Activated naive CD8-positive, alpha-beta T cell treated with anti-CD3 and anti-CD28 coated beads, Interleukin-2, amount 50 U/mL, for 24 hours (primary cell): ENCODE data around the gene DOCK11.
"Not testable (repeated sequence)": the region's sequence is repeated elsewhere in the genome, so short reads cannot be mapped to it uniquely, and the experiment has no call there.

ENCODE experiments used
- ATAC-seq: fragments of 150-1000 bp; cut with Tn5 transposase; one replicate; pipeline ENCODE4 v1.10.0; 2021
- DNase-seq: peaks from one replicate; pipeline ENCODE4 v3.0.0; 2021
- H3K27ac Mint-ChIP-seq: one replicate; pipeline ENCODE4 v1.8.0; 2021; ENCODE audit warnings: mild to moderate bottlenecking, mixed read lengths
- H3K27me3 Mint-ChIP-seq: one replicate; pipeline ENCODE4 v1.8.0; 2021; ENCODE audit warnings: mixed read lengths
- H3K36me3 Mint-ChIP-seq: one replicate; pipeline ENCODE4 v1.8.0; 2021; ENCODE audit warnings: low read depth, mixed read lengths
- H3K4me1 Mint-ChIP-seq: one replicate; pipeline ENCODE4 v1.8.0; 2021; ENCODE audit warnings: mixed read lengths
- H3K4me3 Mint-ChIP-seq: one replicate; pipeline ENCODE4 v1.8.0; 2021; ENCODE audit warnings: mild to moderate bottlenecking, moderate library complexity, mixed read lengths
- H3K9me3 Mint-ChIP-seq: one replicate; pipeline ENCODE4 v1.8.0; 2021; ENCODE audit warnings: mixed read lengths

Gene DOCK11

DNA sequence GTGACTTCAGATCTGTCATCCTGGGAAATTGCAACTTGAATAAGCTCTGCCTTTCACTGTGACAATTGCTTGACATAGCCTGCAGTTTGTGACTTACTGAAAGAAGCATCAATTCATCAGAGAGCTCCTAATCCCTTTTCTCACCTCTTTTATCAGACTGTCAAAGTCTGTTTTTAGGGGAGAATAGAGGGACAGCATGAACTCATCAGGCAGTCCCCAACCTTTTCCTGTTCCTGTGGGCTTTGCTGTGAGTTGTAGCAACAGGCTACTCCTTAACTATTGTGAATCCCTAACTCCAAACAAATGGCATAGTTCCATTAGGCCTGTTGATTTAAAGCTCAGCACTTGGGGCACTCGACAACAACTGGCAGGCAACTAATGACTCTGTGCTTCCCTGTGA, 64.9 kb downstream of the DOCK11 start:
- ATAC-seq (no peak), DNase-seq (no peak)
- peaks cover 18% of the 10 kb centered on the region for H3K4me1 Mint-ChIP-seq
- H3K36me3 Mint-ChIP-seq = peaks cover 23% of the 10 kb centered on the region
- no peaks in the 10 kb centered on the region for H3K9me3 Mint-ChIP-seq
- no peak overlapping the region for H3K27ac Mint-ChIP-seq
- no peak overlapping the region for H3K4me3 Mint-ChIP-seq
- no peaks in the 10 kb centered on the region for H3K27me3 Mint-ChIP-seq

DNA sequence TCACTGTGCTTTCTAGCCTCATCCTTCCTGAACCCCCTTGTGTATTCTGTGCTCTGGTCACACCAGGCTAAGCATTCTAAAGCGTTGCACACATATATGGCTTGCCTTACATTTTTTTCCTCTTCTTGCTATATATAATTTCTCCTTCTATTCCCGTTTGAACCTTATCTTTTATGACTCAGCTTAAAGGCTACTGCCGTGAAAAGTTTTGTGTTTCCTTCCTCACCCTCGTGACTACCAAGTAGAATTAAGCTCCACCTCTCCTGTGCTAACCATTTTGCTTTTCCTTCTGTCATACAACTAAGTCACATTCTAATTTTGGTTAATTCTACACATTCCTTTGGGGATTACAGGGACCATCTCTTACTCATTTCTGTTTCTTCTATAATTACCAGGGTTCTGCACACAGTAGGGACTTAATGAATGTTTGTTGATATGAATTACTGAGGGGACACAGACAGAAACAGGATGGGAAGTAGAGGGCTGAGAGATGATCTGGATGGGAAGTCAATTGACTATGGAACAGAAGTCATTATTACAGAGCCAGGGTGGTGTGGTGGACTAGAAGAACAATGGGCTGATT, 67.1 kb downstream of the DOCK11 start:
- H3K9me3 Mint-ChIP-seq = no peaks in the 10 kb centered on the region
- peak overlapping the region; percentile 73 for H3K27ac Mint-ChIP-seq
- DNase-seq (no peak), ATAC-seq (no peak)
- H3K27me3 Mint-ChIP-seq = no peaks in the 10 kb centered on the region
- no peak overlapping the region for H3K4me3 Mint-ChIP-seq
- H3K4me1 Mint-ChIP-seq = peaks cover 18% of the 10 kb centered on the region
- peaks cover 20% of the 10 kb centered on the region for H3K36me3 Mint-ChIP-seq

DNA sequence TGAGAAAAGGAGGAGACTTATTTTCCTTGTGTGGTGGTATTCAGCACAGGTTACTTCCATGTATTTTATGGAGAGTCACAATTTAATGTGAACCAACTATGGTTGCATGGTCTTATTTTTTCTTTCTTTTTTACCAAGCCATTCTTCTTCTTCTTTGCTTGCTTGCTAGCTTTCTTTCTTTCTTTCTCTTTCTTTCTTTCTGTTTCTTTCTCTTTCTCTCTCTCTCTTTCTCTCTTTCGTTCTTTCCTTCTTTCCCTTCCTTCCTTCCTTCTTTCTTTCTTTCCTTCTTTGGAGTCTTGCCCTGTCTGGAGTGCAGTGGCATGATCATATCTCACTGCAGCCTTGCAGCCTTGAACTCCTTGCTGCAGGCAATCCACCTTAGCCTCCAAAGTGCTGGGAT, 68.9 kb downstream of the DOCK11 start:
- no peak for DNase-seq
- Mint-ChIP-seq H3K27me3 (no peaks in the 10 kb centered on the region), H3K4me1 (peaks cover 22% of the 10 kb centered on the region), H3K27ac (peak overlapping the region; percentile 79), H3K4me3 (no peak overlapping the region), H3K9me3 (no peaks in the 10 kb centered on the region), H3K36me3 (peaks cover 22% of the 10 kb centered on the region)
- ATAC-seq = no peak

DNA sequence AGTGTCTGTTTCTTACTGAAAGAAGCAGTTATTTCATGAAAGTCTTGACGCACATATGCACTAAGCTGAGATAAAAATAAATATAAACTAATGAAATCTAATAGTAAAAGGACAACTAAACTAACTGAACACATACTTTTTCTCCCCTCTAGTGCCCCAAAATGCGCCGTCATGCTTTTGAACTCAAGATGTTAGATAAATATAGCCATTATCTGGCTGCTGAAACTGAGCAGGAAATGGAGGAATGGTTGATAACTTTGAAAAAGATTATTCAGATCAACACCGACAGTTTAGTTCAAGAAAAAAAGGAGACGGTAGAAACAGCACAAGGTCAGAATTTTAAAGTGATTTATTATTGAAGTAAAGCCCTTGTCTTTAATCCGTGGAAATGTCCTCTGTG, 70.2 kb downstream of the DOCK11 start:
- ATAC-seq (no peak), DNase-seq (no peak)
- Mint-ChIP-seq H3K27ac (no peak overlapping the region), H3K36me3 (peaks cover 29% of the 10 kb centered on the region), H3K9me3 (no peaks in the 10 kb centered on the region), H3K4me1 (peaks cover 28% of the 10 kb centered on the region), H3K4me3 (no peak overlapping the region), H3K27me3 (no peaks in the 10 kb centered on the region)

DNA sequence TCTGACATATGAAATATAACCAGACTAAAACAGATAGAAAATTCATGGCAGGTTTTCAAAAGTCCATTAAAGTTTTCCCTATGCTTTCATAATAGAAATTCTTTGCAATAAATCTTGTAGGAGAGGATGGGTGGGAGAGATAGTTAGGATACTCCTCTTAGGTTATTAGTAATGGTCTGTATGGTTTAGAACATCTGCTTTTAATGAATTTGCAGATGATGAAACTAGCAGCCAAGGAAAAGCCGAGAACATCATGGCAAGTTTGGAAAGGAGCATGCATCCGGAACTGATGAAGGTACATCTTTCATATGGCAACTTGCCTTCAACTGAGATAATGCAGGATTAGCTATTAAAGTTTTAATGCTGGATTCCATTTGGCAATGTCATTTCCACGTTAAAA, 70.7 kb downstream of the DOCK11 start:
- Mint-ChIP-seq H3K27me3 (no peaks in the 10 kb centered on the region), H3K4me1 (peaks cover 30% of the 10 kb centered on the region), H3K36me3 (peaks cover 33% of the 10 kb centered on the region), H3K27ac (no peak overlapping the region), H3K4me3 (no peak overlapping the region), H3K9me3 (no peaks in the 10 kb centered on the region)
- ATAC-seq (no peak), DNase-seq (no peak)

DNA sequence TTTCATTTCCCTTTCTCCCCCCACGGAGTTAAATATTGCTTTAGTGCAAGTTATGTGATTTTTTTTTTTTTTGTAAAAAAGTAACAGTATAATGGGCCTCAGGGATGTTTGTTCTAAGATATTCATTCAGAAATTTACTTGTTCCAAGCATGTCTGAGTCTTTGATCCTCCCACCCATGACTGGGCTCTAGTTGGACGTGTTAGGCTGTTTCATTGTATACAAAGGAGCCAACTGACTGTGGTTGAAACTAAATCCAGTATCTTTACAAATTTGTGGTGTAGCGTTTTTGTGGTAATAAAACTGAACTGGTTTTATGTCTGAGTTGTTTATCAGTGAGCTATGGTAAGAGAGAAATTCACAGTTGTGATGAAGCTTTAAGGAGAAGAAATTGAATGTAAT, 74.1 kb downstream of the DOCK11 start:
- no peaks in the 10 kb centered on the region for H3K27me3 Mint-ChIP-seq
- H3K9me3 Mint-ChIP-seq = no peaks in the 10 kb centered on the region
- peaks cover 16% of the 10 kb centered on the region for H3K36me3 Mint-ChIP-seq
- no peak overlapping the region for H3K4me3 Mint-ChIP-seq
- no peak for DNase-seq
- H3K4me1 Mint-ChIP-seq = peaks cover 17% of the 10 kb centered on the region
- peak; percentile 33 for ATAC-seq
- H3K27ac Mint-ChIP-seq = peak overlapping the region; percentile 83

DNA sequence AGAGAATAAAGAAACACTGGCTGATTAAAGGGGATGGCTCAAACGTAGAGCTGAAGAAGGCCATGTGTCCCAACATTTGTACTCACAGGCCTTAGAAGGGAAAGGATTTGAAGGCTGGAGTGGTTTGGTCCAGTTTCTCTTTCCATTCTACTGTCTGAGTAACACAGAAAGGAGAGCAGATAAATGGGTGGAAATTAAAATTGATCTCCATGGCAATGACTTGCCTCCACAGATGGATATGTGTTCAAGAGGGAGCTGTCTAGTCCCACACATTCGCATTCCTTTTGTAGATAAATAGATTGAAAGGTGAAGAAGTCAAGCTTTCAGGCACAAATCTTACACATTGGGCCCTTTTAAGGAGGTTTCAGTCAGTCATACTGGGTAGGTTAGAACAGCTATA, 74.6 kb downstream of the DOCK11 start:
- no peaks in the 10 kb centered on the region for H3K9me3 Mint-ChIP-seq
- H3K4me3 Mint-ChIP-seq = no peak overlapping the region
- DNase-seq = no peak
- peaks cover 17% of the 10 kb centered on the region for H3K4me1 Mint-ChIP-seq
- peaks cover 16% of the 10 kb centered on the region for H3K36me3 Mint-ChIP-seq
- H3K27ac Mint-ChIP-seq = peak overlapping the region; percentile 83
- no peaks in the 10 kb centered on the region for H3K27me3 Mint-ChIP-seq
- ATAC-seq = peak; percentile 49

DNA sequence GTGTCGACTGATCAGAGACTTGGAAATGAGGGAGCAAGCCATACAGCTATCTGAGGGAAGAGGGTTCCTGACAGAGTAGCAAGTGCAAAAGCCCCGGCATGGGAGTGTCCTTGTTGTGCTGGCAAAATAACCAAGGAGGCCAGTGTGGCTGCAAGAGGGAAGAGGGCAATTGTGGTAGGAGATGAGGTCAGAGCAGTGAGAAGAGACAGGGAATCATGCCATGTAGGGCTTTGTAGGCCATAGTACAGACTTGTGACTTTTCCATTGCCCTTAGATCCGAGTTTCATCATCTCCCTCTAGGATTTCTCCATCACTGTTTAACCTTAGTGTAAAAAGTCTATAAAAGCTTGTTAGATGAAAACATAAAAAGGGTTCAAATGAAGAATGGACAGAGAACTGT, 76.2 kb downstream of the DOCK11 start:
- Mint-ChIP-seq H3K9me3 (no peaks in the 10 kb centered on the region), H3K4me1 (peaks cover 17% of the 10 kb centered on the region), H3K4me3 (no peak overlapping the region), H3K27ac (no peak overlapping the region), H3K27me3 (no peaks in the 10 kb centered on the region), H3K36me3 (peaks cover 16% of the 10 kb centered on the region)
- ATAC-seq (no peak), DNase-seq (no peak)

DNA sequence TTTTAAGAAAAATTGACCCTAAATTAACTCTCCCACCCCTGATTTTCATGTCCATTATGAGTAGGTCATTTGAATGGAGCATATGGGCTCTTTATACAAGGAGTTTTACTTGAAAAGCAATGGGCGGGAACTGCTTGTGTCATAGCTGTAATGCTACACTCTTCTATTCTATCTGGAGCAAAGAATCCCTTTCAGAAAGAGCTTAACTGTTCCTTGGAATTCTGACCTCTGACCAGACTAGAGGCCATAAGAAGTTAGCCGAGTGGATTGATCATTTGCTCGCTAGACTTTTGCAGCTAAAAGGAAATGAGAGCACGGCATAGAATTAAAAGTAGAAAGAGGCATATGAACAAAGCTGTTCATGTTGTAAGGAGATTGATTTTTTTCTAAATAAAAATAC, 79.1 kb downstream of the DOCK11 start:
- Mint-ChIP-seq H3K36me3 (peaks cover 11% of the 10 kb centered on the region), H3K4me1 (peaks cover 9% of the 10 kb centered on the region), H3K27me3 (no peaks in the 10 kb centered on the region), H3K27ac (no peak overlapping the region), H3K4me3 (no peak overlapping the region), H3K9me3 (no peaks in the 10 kb centered on the region)
- DNase-seq (no peak), ATAC-seq (no peak)

DNA sequence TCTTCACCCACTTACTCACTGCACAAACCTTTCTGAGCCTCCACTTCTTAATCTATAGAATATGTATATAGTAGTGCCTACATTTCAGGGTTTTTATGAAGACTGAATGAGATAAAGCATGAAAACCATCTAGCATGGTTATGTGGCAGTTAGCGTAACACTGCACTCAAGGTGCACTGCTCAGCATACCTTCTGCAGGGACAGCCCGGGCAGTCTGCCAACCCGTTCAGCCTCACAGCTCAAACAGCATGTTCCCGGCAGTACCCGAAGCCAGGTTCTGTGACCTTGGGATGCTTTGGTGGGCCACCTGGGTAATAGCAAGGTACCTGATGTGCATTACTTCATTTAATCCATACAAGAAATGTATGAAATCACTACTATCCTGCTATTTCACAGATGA, 81.4 kb downstream of the DOCK11 start:
- DNase-seq = no peak
- no peaks in the 10 kb centered on the region for H3K4me1 Mint-ChIP-seq
- H3K27ac Mint-ChIP-seq = no peak overlapping the region
- H3K9me3 Mint-ChIP-seq = no peaks in the 10 kb centered on the region
- peaks cover 8% of the 10 kb centered on the region for H3K36me3 Mint-ChIP-seq
- no peak overlapping the region for H3K4me3 Mint-ChIP-seq
- no peak for ATAC-seq
- H3K27me3 Mint-ChIP-seq = no peaks in the 10 kb centered on the region

DNA sequence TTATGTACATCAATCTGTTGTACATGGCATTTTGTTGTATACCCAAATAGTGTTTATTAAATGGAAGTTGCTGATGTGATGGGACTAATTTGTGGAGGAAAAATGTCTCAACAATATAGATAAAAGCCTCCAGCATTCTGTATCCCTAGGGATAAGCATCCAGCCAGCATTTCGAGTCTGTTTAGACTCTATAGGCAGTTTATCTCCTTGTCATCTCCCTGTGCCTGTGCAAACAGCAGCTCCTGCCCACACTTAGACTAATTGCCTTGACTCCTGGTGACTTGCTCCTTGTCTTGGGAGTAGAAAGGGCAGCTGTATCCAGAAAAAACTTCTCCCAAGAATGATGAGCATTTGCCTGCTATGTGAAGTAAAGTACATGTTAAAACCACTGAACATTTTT, 83.8 kb downstream of the DOCK11 start:
- Mint-ChIP-seq H3K27ac (no peak overlapping the region), H3K9me3 (no peaks in the 10 kb centered on the region), H3K4me3 (no peak overlapping the region), H3K27me3 (no peaks in the 10 kb centered on the region), H3K36me3 (peaks cover 15% of the 10 kb centered on the region), H3K4me1 (no peaks in the 10 kb centered on the region)
- ATAC-seq (no peak), DNase-seq (no peak)

DNA sequence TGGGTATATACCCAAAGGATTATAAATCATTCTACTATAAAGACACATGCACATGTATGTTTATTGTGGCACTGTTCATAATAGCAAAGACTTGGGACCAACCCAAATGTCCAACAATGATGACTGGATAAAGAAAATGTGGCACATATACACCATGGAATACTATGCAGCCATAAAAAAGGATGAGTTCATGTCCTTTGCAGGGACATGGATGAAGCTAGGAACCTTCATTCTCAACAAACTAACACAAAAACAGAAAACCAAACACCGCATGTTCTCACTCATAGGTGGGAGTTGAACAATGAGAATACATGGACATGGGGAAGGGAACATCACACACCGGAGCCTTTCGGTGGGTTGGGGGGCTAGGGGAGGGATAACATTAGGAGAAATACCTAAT, 87.3 kb downstream of the DOCK11 start:
- peaks cover 23% of the 10 kb centered on the region for H3K36me3 Mint-ChIP-seq
- not testable (repeated sequence) for H3K4me1 Mint-ChIP-seq, DNase-seq, H3K27ac Mint-ChIP-seq, ATAC-seq, H3K4me3 Mint-ChIP-seq, H3K27me3 Mint-ChIP-seq, H3K9me3 Mint-ChIP-seq

DNA sequence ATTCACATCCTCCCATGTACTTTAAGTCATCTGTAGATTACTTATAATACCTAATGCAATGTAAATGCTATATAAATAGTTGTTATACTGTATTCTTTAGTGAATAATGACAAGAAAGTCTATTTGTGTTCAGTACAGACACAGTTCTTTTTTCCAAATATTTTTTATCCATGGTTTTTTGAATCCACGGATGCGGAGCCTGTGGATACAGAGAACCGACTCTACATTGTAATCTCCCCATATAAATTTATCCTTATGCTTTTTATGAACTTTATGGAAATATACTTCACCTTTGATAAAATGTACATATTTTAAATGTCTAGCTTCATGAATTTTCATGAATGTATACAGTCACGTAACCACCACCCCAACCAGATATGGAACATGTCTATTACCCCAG, 88.2 kb downstream of the DOCK11 start:
- peaks cover 3% of the 10 kb centered on the region for H3K4me1 Mint-ChIP-seq
- H3K36me3 Mint-ChIP-seq = peaks cover 27% of the 10 kb centered on the region
- H3K4me3 Mint-ChIP-seq = no peak overlapping the region
- no peaks in the 10 kb centered on the region for H3K27me3 Mint-ChIP-seq
- no peak for ATAC-seq
- DNase-seq = no peak
- no peaks in the 10 kb centered on the region for H3K9me3 Mint-ChIP-seq
- H3K27ac Mint-ChIP-seq = no peak overlapping the region

DNA sequence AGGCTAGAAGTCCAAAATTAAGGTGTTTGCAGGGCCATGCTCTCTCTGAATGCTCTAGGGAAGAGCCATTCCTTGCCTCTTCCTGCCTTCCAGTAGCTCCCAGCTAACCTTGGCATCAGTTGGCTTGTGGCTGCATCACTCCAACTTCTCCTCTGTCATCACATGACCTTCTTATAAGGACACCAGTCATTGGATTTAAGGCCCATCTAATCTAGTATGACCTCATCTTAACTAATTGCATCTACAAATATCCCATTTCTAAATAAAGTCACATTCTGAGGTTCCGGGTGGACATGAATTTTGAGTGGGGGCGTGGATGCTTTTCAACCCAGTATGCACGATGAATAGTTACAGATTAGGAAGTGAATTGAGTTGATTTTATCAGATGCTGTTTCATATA, 89.7 kb downstream of the DOCK11 start:
- Mint-ChIP-seq H3K27me3 (no peaks in the 10 kb centered on the region), H3K27ac (no peak overlapping the region), H3K36me3 (peaks cover 27% of the 10 kb centered on the region), H3K4me1 (peaks cover 3% of the 10 kb centered on the region), H3K9me3 (no peaks in the 10 kb centered on the region), H3K4me3 (no peak overlapping the region)
- DNase-seq (no peak), ATAC-seq (no peak)

DNA sequence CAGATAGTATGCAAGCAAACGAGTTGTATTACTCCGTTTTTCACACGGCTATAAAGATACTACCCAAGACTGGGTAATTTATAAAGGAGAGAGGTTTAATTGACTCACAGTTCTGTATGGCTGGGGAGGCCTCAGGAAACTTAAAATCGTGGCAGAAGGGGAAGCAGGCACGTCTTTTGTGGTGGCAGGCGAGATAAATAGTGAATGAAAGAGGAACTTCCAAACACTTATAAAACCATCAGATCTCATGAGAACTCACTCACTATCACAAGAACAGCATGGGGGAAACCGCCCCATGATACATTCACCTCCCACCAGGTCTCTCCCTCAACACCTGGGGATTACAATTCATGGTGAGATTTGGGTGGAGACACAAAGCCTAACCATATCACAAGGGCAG, 90.6 kb downstream of the DOCK11 start:
- H3K27me3 Mint-ChIP-seq, ATAC-seq, DNase-seq, H3K9me3 Mint-ChIP-seq, H3K4me1 Mint-ChIP-seq, H3K4me3 Mint-ChIP-seq: not testable (repeated sequence)
- Mint-ChIP-seq H3K27ac (peak overlapping the region; percentile 12), H3K36me3 (peaks cover 22% of the 10 kb centered on the region)

DNA sequence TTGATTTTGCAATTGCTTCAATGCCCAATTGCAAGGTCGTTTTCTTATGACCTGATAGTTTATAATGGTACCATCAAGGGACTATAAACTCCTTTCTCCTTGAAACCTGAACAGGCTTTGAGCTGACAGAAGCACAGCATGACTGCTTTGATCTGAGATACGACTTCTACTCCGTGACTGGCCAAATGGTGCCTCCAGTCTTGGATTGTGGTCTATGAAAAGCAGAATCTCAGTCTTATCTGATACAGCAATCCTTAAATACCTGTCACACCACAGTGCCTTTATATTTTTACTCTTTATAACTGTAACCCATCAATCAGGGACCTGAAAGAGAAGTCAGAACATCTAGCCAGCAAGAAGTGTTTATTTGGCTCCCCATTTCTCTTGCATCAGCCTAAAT, 93.1 kb downstream of the DOCK11 start:
- H3K9me3 Mint-ChIP-seq = no peaks in the 10 kb centered on the region
- H3K4me3 Mint-ChIP-seq = no peak overlapping the region
- DNase-seq = no peak
- peaks cover 20% of the 10 kb centered on the region for H3K36me3 Mint-ChIP-seq
- no peaks in the 10 kb centered on the region for H3K27me3 Mint-ChIP-seq
- H3K4me1 Mint-ChIP-seq = peaks cover 9% of the 10 kb centered on the region
- ATAC-seq = no peak
- no peak overlapping the region for H3K27ac Mint-ChIP-seq
